WTC11 (cell line): ENCODE results near the gene GNS.

ENCODE experiments used
- CTCF ChIP-seq: fragments of 200-600 bp; IDR thresholded peaks from 2 replicates; pipeline ENCODE4 v1.8.0; 2022; ENCODE audit warnings: antibody characterized with exemption
- JUN ChIP-seq: sonication (generic); formaldehyde crosslinking; IDR thresholded peaks from 2 replicates; pipeline ENCODE4 v1.8.0; 2023; ENCODE audit warnings: mild to moderate bottlenecking, missing genetic modification reagents
- NR2C2 ChIP-seq: sonication (generic); formaldehyde crosslinking; IDR thresholded peaks from 2 replicates; pipeline ENCODE4 v1.8.0; 2022; ENCODE audit warnings: mild to moderate bottlenecking, missing genetic modification reagents
- TEAD1 ChIP-seq: sonication (generic); formaldehyde crosslinking; IDR thresholded peaks from 2 replicates; pipeline ENCODE4 v1.8.0; 2022; ENCODE audit warnings: mild to moderate bottlenecking, missing genetic modification reagents
- ZBTB21 ChIP-seq: sonication (generic); formaldehyde crosslinking; IDR thresholded peaks from 2 replicates; pipeline ENCODE4 v1.8.1; 2023; ENCODE audit warnings: mild to moderate bottlenecking, missing genetic modification reagents, borderline replicate concordance

- no peak for TF ChIP-seq CTCF
- no peak for TF ChIP-seq TEAD1
- TF ChIP-seq ZBTB21 (CRISPR knock-in tag), result no peak
- TF ChIP-seq NR2C2 (CRISPR knock-in tag), result no peak
- no peak for TF ChIP-seq JUN (CRISPR knock-in tag)
Observed at GRCh38 chr12:64745980-64746379, 13.2 kb downstream of the GNS start.
